Ovary (tissue), 3 donors: ENCODE measurements around the gene NTRK3.

Source experiments
- EP300 ChIP-seq: sonication (generic); formaldehyde crosslinking; IDR thresholded peaks from one replicate; pipeline ENCODE4 v1.6.1; 2017; ENCODE audit warnings: antibody characterized with exemption
- POLR2A ChIP-seq: fragments of 450-650 bp; IDR thresholded peaks from one replicate; pipeline ENCODE4 v1.6.1; 2017; ENCODE audit warnings: antibody characterized with exemption, mild to moderate bottlenecking, moderate library complexity
- TF ChIP-seq, protein P1 (sequence below), 3 donors: fragments of 450-650 bp in 2 of 3; fragments of 200-600 bp in 1 of 3; IDR thresholded peaks; one replicate each; pipeline versions ENCODE4 v1.5.1 to v1.8.0; 2016 to 2022; ENCODE audit warnings: antibody characterized with exemption in 3 of 3, mild to moderate bottlenecking in 1 of 3
- donor health status: DM: no; HTN: no; CAD: no.

DNA sequence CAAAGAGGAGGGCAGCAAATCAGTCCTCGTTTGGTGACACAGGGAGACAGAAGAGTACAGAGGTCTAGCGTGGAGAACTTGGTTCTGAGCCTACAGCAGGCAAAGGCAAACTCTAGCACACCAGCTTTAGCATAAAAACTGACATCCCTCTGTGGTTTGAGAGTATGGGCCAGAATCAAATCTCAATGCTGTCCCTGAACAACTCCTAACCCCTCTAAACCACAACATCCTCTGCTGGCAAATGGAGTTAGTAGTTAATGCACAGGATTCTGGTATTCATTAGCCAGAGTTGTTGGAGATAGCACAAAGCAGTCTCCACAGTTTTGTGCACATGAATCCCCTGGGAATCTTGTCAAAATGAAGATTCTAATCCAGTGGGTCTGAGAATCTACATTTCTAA is 315.8 kb downstream of the NTRK3 start:
- TF ChIP-seq POLR2A: no peak
- TF ChIP-seq, protein P1, sequence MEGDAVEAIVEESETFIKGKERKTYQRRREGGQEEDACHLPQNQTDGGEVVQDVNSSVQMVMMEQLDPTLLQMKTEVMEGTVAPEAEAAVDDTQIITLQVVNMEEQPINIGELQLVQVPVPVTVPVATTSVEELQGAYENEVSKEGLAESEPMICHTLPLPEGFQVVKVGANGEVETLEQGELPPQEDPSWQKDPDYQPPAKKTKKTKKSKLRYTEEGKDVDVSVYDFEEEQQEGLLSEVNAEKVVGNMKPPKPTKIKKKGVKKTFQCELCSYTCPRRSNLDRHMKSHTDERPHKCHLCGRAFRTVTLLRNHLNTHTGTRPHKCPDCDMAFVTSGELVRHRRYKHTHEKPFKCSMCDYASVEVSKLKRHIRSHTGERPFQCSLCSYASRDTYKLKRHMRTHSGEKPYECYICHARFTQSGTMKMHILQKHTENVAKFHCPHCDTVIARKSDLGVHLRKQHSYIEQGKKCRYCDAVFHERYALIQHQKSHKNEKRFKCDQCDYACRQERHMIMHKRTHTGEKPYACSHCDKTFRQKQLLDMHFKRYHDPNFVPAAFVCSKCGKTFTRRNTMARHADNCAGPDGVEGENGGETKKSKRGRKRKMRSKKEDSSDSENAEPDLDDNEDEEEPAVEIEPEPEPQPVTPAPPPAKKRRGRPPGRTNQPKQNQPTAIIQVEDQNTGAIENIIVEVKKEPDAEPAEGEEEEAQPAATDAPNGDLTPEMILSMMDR (IDR thresholded peaks at IDR 0.05): no peak
- no peak for TF ChIP-seq EP300
